Tibial nerve (tissue), 3 donors: ENCODE measurements around the gene FGGY.

Experiments
- POLR2A ChIP-seq, 2 donors: fragments of 450-650 bp; IDR thresholded peaks; one replicate each; pipeline ENCODE4 v1.6.1; 2017; ENCODE audit warnings: antibody characterized with exemption in 2 of 2, mild to moderate bottlenecking in 2 of 2, moderate library complexity in 2 of 2
- TF ChIP-seq, protein P1 (sequence below), 5 experiments: fragments of 200-600 bp in 3 of 5; fragments of 450-650 bp in 2 of 5; sonication (generic) in 3 of 5; IDR thresholded peaks; one replicate each; pipeline ENCODE4 v1.5.1; 2016 to 2019; ENCODE audit warnings: antibody characterized with exemption in 5 of 5, mild to moderate bottlenecking in 3 of 5, moderate library complexity in 2 of 5

DNA sequence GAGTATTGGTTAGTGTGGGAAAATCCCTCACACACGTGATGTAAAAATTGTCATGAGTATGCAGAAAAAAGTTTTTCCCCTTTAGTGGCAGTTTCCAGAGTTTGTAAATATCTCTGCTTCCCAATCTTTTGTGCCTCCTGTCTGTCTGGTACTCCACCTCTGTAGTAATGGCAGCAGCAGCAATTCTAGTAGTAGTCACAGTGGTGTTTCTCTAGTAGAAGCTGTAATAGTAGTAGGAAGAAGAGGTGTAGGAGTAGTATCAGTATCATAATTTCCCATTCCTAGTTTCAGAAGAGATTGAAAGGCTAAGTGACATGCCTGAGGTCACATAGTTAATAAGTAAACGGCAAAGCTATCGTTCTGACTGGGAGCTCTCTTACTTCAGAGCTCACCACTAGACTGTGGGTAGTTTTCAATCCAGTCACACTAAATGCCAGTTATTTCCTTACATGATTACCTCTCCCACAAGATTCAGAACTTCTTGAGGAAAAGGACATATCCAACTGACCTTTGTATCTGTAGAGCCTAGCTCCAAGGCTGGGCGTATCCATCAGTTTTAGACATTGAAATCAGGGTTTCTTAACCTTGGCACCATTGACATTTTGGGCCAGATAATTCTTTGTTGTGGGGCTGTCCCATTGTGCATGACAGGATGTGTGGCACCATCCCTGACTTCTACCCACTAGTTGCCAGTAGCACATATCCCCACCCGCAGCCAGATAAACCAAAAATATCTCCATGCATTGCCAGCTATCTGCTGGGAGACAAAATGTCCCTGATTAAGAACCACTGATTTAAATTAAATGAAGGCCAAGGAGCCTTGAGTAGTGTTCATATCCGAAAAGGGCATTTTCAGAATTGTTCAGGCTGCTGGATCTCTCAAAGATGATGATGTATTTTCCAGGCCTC is 135.9 kb downstream of the FGGY start:
- TF ChIP-seq, protein P1, sequence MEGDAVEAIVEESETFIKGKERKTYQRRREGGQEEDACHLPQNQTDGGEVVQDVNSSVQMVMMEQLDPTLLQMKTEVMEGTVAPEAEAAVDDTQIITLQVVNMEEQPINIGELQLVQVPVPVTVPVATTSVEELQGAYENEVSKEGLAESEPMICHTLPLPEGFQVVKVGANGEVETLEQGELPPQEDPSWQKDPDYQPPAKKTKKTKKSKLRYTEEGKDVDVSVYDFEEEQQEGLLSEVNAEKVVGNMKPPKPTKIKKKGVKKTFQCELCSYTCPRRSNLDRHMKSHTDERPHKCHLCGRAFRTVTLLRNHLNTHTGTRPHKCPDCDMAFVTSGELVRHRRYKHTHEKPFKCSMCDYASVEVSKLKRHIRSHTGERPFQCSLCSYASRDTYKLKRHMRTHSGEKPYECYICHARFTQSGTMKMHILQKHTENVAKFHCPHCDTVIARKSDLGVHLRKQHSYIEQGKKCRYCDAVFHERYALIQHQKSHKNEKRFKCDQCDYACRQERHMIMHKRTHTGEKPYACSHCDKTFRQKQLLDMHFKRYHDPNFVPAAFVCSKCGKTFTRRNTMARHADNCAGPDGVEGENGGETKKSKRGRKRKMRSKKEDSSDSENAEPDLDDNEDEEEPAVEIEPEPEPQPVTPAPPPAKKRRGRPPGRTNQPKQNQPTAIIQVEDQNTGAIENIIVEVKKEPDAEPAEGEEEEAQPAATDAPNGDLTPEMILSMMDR (IDR thresholded peaks at IDR 0.05): no peak
- TF ChIP-seq POLR2A (IDR thresholded peaks at IDR 0.05): no peak
